ENCODE measurements around the gene ZNF133. TPM values are rescaled to one million over a fixed set of nuclear protein-coding genes. Genes with fewer than 3 reads are reported as not detected.
A peak's percentile ranks its signal among the peaks of the same experiment; 100 is the strongest.
"Not testable (repeated sequence)": the region's sequence is repeated elsewhere in the genome, so short reads cannot be mapped to it uniquely, and the experiment has no call there.

Gene ZNF133
- polyA plus RNA-seq, 1 donor (not counting 4 experiments of a cell fraction or from before 2014, with no cell fraction given) = 15.8 TPM

DNA sequence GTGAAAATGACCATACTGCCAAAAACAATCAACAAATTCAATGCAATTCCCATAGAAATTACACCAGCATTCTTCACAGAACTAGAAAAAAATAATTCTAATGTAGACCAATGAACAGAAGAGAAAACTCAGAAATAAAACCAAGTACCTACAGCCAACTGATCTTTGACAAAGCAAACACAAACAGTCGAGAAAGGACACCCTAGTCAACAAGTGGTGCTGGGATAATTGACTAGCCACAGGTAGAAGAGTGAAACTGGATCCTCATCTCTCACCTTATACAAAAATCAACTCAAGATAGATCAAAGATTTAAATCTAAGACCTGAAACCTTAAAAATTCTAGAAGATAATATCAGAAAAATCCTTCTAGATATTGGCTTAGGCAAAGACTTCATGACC lies 44.5 kb upstream of the ZNF133 start:
- H3K4me3 ChIP-seq (ENCODE audit: control insufficient read depth in 2 of 3, extremely low read depth in 1 of 3, insufficient read depth in 2 of 3, low read depth in 1 of 3, low read length in 3 of 3) = no peak overlapping the region
- no peak overlapping the region for H3K9ac ChIP-seq (ENCODE audit: control insufficient read depth, extremely low read depth, insufficient read depth, low read length)
- no peak overlapping the region for H2AFZ ChIP-seq (ENCODE audit: control insufficient read depth, low read length)
- DNase-seq (ENCODE audit: low read depth, low spot score) (no peak), FAIRE-seq (no peak)
- no peaks in the 10 kb centered on the region for H3K9me3 ChIP-seq (ENCODE audit: control insufficient read depth, low read depth, low read length)
- H3K4me1 ChIP-seq (ENCODE audit: control insufficient read depth, extremely low read depth, insufficient read depth, low read length) = no peaks in the 10 kb centered on the region
- H4K20me1 ChIP-seq (ENCODE audit: control insufficient read depth, extremely low read depth, insufficient read depth, low read length) = no peaks in the 10 kb centered on the region
- H3K27ac ChIP-seq (ENCODE audit: control insufficient read depth, insufficient read depth, low read length) = no peak overlapping the region
- H3K79me2 ChIP-seq (ENCODE audit: control insufficient read depth, insufficient read depth, low read length) = no peaks in the 10 kb centered on the region
- H3K27me3 ChIP-seq (ENCODE audit: control insufficient read depth, extremely low read depth, insufficient read depth, low read length) = no peaks in the 10 kb centered on the region
- dilution Hi-C loops (cut with MboI; ENCODE audit: extremely low pct_ligation_motif_present, low sequenced_read_pairs) = no loop called here
- H3K4me2 ChIP-seq (ENCODE audit: control insufficient read depth, extremely low read depth, insufficient read depth, low read depth, low read length) = no peak overlapping the region
- no peaks in the 10 kb centered on the region for H3K9me1 ChIP-seq (ENCODE audit: control insufficient read depth, extremely low read depth, insufficient read depth, low read length)
- TF ChIP-seq EZH2 (IDR thresholded peaks at IDR 0.05; ENCODE audit: low read length) = no peak
- TF ChIP-seq, protein P1, sequence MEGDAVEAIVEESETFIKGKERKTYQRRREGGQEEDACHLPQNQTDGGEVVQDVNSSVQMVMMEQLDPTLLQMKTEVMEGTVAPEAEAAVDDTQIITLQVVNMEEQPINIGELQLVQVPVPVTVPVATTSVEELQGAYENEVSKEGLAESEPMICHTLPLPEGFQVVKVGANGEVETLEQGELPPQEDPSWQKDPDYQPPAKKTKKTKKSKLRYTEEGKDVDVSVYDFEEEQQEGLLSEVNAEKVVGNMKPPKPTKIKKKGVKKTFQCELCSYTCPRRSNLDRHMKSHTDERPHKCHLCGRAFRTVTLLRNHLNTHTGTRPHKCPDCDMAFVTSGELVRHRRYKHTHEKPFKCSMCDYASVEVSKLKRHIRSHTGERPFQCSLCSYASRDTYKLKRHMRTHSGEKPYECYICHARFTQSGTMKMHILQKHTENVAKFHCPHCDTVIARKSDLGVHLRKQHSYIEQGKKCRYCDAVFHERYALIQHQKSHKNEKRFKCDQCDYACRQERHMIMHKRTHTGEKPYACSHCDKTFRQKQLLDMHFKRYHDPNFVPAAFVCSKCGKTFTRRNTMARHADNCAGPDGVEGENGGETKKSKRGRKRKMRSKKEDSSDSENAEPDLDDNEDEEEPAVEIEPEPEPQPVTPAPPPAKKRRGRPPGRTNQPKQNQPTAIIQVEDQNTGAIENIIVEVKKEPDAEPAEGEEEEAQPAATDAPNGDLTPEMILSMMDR (optimal IDR thresholded peaks at IDR 0.05 in 1 of 3, IDR thresholded peaks at IDR 0.05 in 1 of 3, conservative IDR thresholded peaks at IDR 0.05 in 1 of 3; ENCODE audit: extremely low read depth in 1 of 3, insufficient read depth in 2 of 3, low read length in 3 of 3) = no peak
- H3K36me3 ChIP-seq (ENCODE audit: control insufficient read depth in 2 of 2, extremely low read depth in 1 of 2, insufficient read depth in 2 of 2, low read length in 2 of 2) = no peaks in the 10 kb centered on the region

DNA sequence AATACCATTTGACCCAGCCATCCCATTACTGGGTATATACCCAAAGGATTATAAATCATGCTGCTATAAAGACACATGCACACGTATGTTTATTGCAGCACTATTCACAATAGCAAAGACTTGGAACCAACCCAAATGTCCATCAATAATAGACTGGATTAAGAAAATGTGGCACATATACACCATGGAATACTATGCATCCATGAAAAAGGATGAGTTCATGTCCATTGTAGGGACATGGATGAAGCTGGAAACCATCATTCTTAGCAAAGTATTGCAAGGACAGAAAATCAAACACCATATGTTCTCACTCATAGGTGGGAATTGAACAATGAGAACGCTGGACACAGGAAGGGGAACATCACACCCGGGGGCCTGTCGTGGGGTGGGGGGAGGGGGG lies 39.8 kb upstream of the ZNF133 start:
- DNase-seq (ENCODE audit: low read depth, low spot score); dilution Hi-C loops (cut with MboI; ENCODE audit: extremely low pct_ligation_motif_present, low sequenced_read_pairs); H3K9me1 ChIP-seq (ENCODE audit: control insufficient read depth, extremely low read depth, insufficient read depth, low read length): not testable (repeated sequence)

DNA sequence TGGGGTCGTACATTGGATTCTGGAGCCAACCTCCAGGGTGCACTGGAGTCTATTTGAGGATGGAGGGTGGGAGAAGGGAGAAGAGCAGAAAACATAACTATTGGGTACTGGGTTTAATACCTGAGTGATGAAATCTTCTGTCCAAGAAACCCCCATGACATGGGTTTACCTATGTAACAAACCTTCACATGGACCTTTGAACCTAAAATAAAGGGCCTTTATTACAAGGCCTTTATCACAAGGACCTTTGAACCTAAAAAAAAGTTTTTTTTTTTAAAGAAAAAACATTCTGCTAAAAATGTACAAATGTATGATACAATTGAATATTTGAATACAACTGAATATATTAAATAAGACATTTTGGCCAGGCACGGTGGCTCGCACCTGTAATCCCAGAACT lies 38.1 kb upstream of the ZNF133 start:
- DNase-seq (ENCODE audit: low read depth, low spot score) (no peak), FAIRE-seq (peak; percentile 17)
- Histone ChIP-seq H3K4me3 (ENCODE audit: control insufficient read depth in 2 of 3, extremely low read depth in 1 of 3, insufficient read depth in 2 of 3, low read depth in 1 of 3, low read length in 3 of 3) (no peak overlapping the region), H3K27me3 (ENCODE audit: control insufficient read depth, extremely low read depth, insufficient read depth, low read length) (no peaks in the 10 kb centered on the region), H3K9me1 (ENCODE audit: control insufficient read depth, extremely low read depth, insufficient read depth, low read length) (no peaks in the 10 kb centered on the region), H3K79me2 (ENCODE audit: control insufficient read depth, insufficient read depth, low read length) (no peaks in the 10 kb centered on the region), H3K4me2 (ENCODE audit: control insufficient read depth, extremely low read depth, insufficient read depth, low read depth, low read length) (no peak overlapping the region), H3K9me3 (ENCODE audit: control insufficient read depth, low read depth, low read length) (no peaks in the 10 kb centered on the region), H3K9ac (ENCODE audit: control insufficient read depth, extremely low read depth, insufficient read depth, low read length) (no peak overlapping the region), H4K20me1 (ENCODE audit: control insufficient read depth, extremely low read depth, insufficient read depth, low read length) (no peaks in the 10 kb centered on the region), H3K36me3 (ENCODE audit: control insufficient read depth in 2 of 2, extremely low read depth in 1 of 2, insufficient read depth in 2 of 2, low read length in 2 of 2) (no peaks in the 10 kb centered on the region), H3K27ac (ENCODE audit: control insufficient read depth, insufficient read depth, low read length) (no peak overlapping the region), H3K4me1 (ENCODE audit: control insufficient read depth, extremely low read depth, insufficient read depth, low read length) (peaks cover 28% of the 10 kb centered on the region), H2AFZ (ENCODE audit: control insufficient read depth, low read length) (no peak overlapping the region)
- TF ChIP-seq EZH2 (IDR thresholded peaks at IDR 0.05; ENCODE audit: low read length) = no peak
- TF ChIP-seq, protein P1 (optimal IDR thresholded peaks at IDR 0.05 in 1 of 3, IDR thresholded peaks at IDR 0.05 in 1 of 3, conservative IDR thresholded peaks at IDR 0.05 in 1 of 3; ENCODE audit: extremely low read depth in 1 of 3, insufficient read depth in 2 of 3, low read length in 3 of 3) = no peak
- dilution Hi-C loops (cut with MboI; ENCODE audit: extremely low pct_ligation_motif_present, low sequenced_read_pairs) = no loop called here

More for the DNA sequence above, 39.8 kb upstream of the ZNF133 start:
- not testable (repeated sequence) for H2AFZ ChIP-seq (ENCODE audit: control insufficient read depth, low read length); H3K27ac ChIP-seq (ENCODE audit: control insufficient read depth, insufficient read depth, low read length); H3K4me2 ChIP-seq (ENCODE audit: control insufficient read depth, extremely low read depth, insufficient read depth, low read depth, low read length); H3K9ac ChIP-seq (ENCODE audit: control insufficient read depth, extremely low read depth, insufficient read depth, low read length); H4K20me1 ChIP-seq (ENCODE audit: control insufficient read depth, extremely low read depth, insufficient read depth, low read length); FAIRE-seq; H3K9me3 ChIP-seq (ENCODE audit: control insufficient read depth, low read depth, low read length); H3K4me3 ChIP-seq (ENCODE audit: control insufficient read depth in 2 of 3, extremely low read depth in 1 of 3, insufficient read depth in 2 of 3, low read depth in 1 of 3, low read length in 3 of 3); H3K36me3 ChIP-seq (ENCODE audit: control insufficient read depth in 2 of 2, extremely low read depth in 1 of 2, insufficient read depth in 2 of 2, low read length in 2 of 2); H3K79me2 ChIP-seq (ENCODE audit: control insufficient read depth, insufficient read depth, low read length); H3K27me3 ChIP-seq (ENCODE audit: control insufficient read depth, extremely low read depth, insufficient read depth, low read length)
- H3K4me1 ChIP-seq (ENCODE audit: control insufficient read depth, extremely low read depth, insufficient read depth, low read length) = peaks cover 23% of the 10 kb centered on the region

Data from keratinocyte (primary cell).